Calu3 (cell line): ENCODE data around the gene BCAS3. TPM values are rescaled to one million over a fixed set of nuclear protein-coding genes. Genes with fewer than 3 reads are reported as not detected.
"Not testable (repeated sequence)": the region's sequence is repeated elsewhere in the genome, so short reads cannot be mapped to it uniquely, and the experiment has no call there.

Experiments
- BruUV-seq: library from RNA; stranded (reverse); fragments of 400-500 nt; replicated peaks from 2 replicates; lab custom pipeline; 2021; lab: Mats Ljungman, UMichigan
- CTCF ChIA-PET: fragments of 300-600 bp; sonication (Branson Sonifier 250); formaldehyde crosslinking; loops from one replicate; lab custom pipeline; 2022; ENCODE audit warnings: antibody characterized with exemption; lab: Charles Lee
- DNase-seq: peaks from one replicate; pipeline ENCODE4 v3.0.0; 2022
- H3K27ac Mint-ChIP-seq: one replicate; pipeline ENCODE4 v1.8.0; 2022; ENCODE audit warnings: mixed read lengths; ENCODE audit not compliant: unreplicated experiment
- H3K27me3 Mint-ChIP-seq: one replicate; pipeline ENCODE4 v1.8.0; 2022; ENCODE audit warnings: mixed read lengths; ENCODE audit not compliant: unreplicated experiment
- H3K36me3 Mint-ChIP-seq: one replicate; pipeline ENCODE4 v1.8.0; 2022; ENCODE audit warnings: mild to moderate bottlenecking, moderate library complexity, mixed read lengths; ENCODE audit not compliant: insufficient read depth, unreplicated experiment
- H3K4me1 Mint-ChIP-seq: one replicate; pipeline ENCODE4 v1.8.0; 2022; ENCODE audit warnings: mild to moderate bottlenecking, low read depth, mixed read lengths; ENCODE audit not compliant: unreplicated experiment
- H3K4me3 Mint-ChIP-seq: one replicate; pipeline ENCODE4 v1.8.0; 2022; ENCODE audit warnings: mild to moderate bottlenecking, low read depth, moderate library complexity, mixed read lengths; ENCODE audit not compliant: unreplicated experiment
- H3K9me3 Mint-ChIP-seq: one replicate; pipeline ENCODE4 v1.8.0; 2022; ENCODE audit warnings: low read depth, mixed read lengths; ENCODE audit not compliant: unreplicated experiment
- CTCF ChIP-seq: fragments of 200-600 bp; IDR thresholded peaks from one replicate; pipeline ENCODE4 v1.8.0; 2022; ENCODE audit warnings: antibody characterized with exemption; ENCODE audit not compliant: unreplicated experiment
- intact Hi-C: fragments of 100-400 bp; cut with micrococcal nuclease; formaldehyde crosslinking; loops from one replicate; pipeline ENCODE4 v1.10.0; 2022; ENCODE audit not compliant: unreplicated experiment
- total RNA-seq: library from RNA; stranded (reverse); gene quantifications from 2 replicates; pipeline ENCODE4 v1.2.3, GENCODE V29; 2022

Gene BCAS3
- total RNA-seq, 1 experiment from 2014 or later = 10.9 TPM

- intact Hi-C loops = no loop called here
- H3K27me3 Mint-ChIP-seq = no peaks in the 10 kb centered on the region
- no peaks in the 10 kb centered on the region for H3K36me3 Mint-ChIP-seq
- no TSS peak for BruUV-seq
- CTCF ChIA-PET = no interaction called here
- no peak overlapping the region for H3K27ac Mint-ChIP-seq
- no peak for TF ChIP-seq CTCF
- no peak overlapping the region for H3K4me3 Mint-ChIP-seq
- H3K4me1 Mint-ChIP-seq = no peaks in the 10 kb centered on the region
- DNase-seq = no peak
- peaks cover 3% of the 10 kb centered on the region for H3K9me3 Mint-ChIP-seq
Observed at GRCh38 chr17:60754057-60754604, 76.5 kb downstream of the BCAS3 start.

GRCh38 chr17:60756798-60757197 lies 79.1 kb downstream of the BCAS3 start:
- H3K4me3 Mint-ChIP-seq, H3K36me3 Mint-ChIP-seq, BruUV-seq, intact Hi-C loops, CTCF ChIA-PET, H3K4me1 Mint-ChIP-seq, H3K9me3 Mint-ChIP-seq, H3K27ac Mint-ChIP-seq, DNase-seq, H3K27me3 Mint-ChIP-seq: not testable (repeated sequence)

- DNase-seq = no peak
- H3K4me1 Mint-ChIP-seq = no peaks in the 10 kb centered on the region
- no peak overlapping the region for H3K4me3 Mint-ChIP-seq
- H3K27me3 Mint-ChIP-seq = no peaks in the 10 kb centered on the region
- TF ChIP-seq CTCF = no peak
- intact Hi-C loops = no loop called here
- H3K9me3 Mint-ChIP-seq = peaks cover 2% of the 10 kb centered on the region
- no TSS peak for BruUV-seq
- CTCF ChIA-PET = no interaction called here
- no peak overlapping the region for H3K27ac Mint-ChIP-seq
- no peaks in the 10 kb centered on the region for H3K36me3 Mint-ChIP-seq
Observed at GRCh38 chr17:60757437-60757836, 79.8 kb downstream of the BCAS3 start.

- CTCF ChIA-PET = interaction anchor here (0.7 kb wide), 1 partner anchor 329 kb away, joined by 3 read pairs; no protein-coding TSS in a partner anchor
- no peaks in the 10 kb centered on the region for H3K36me3 Mint-ChIP-seq
- intact Hi-C loops = no loop called here
- H3K27ac Mint-ChIP-seq = no peak overlapping the region
- no peak overlapping the region for H3K4me3 Mint-ChIP-seq
- no peak for DNase-seq
- TF ChIP-seq CTCF = no peak
- no peaks in the 10 kb centered on the region for H3K4me1 Mint-ChIP-seq
- no TSS peak for BruUV-seq
- H3K27me3 Mint-ChIP-seq = no peaks in the 10 kb centered on the region
- peaks cover 2% of the 10 kb centered on the region for H3K9me3 Mint-ChIP-seq
Observed at GRCh38 chr17:60759756-60760155, 82.1 kb downstream of the BCAS3 start.

GRCh38 chr17:60761301-60761700 lies 83.7 kb downstream of the BCAS3 start:
- DNase-seq, H3K9me3 Mint-ChIP-seq, H3K27ac Mint-ChIP-seq, BruUV-seq, H3K27me3 Mint-ChIP-seq, H3K4me3 Mint-ChIP-seq, H3K36me3 Mint-ChIP-seq, H3K4me1 Mint-ChIP-seq, intact Hi-C loops: not testable (repeated sequence)
- CTCF ChIA-PET = interaction anchor here (0.6 kb wide), 1 partner anchor 855 kb away, joined by 4 read pairs; no protein-coding TSS in a partner anchor
